ENCODE data around the gene HDAC4.

DNA sequence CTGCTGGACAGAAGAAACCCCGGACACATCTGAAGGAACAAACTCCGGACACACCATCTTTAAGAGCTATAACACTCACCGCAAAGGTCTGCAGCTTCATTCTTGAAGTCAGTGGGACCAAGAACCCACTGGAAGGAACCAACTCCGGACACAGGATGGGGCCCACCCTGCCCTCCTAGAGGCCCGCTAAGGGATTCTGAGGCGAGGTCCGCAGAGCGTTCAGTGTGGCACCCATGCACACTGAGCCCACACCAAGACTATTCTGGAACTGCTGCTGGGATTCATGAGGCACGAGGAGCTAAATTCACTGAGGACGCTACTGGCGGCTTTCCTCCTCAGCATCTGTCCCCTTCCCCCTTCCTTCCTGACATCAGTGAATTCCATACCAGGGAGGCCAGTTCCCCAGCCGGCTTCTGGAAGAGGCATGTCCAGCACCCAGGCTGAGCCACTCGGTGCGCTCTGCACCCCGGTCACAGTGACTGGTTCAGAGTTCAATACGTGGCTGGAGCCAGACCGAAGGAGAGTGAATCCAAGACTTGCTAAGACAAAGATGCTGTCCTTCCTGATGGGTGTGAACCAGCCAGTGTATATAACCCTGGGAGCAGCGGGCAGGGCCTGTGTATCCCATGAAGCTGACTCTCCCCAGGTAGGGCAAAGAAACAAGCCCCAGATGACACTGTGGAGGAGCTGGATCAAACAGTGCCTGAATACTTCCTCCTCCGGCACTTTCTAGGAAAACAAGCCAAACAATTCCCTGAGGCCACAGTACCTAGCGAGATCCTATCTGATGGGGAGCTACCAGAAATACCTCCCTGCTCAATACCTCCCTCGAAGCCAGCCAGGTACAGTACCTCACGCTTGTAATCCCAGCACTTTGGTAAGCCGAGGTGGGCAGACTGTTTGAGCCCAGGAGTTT lies 11.1 kb downstream of the HDAC4 start:
- TF ChIP-seq POLR2A (IDR thresholded peaks at IDR 0.05; ENCODE audit: low read length) (no peak), REST (IDR thresholded peaks at IDR 0.05) (no peak), SMC3 (IDR thresholded peaks at IDR 0.05) (no peak), CHD2 (IDR thresholded peaks at IDR 0.05; ENCODE audit: low read length, partially characterized antibody) (no peak)

Data from A549 (cell line).